Measurements from ENCODE around the gene SCAPER.

GRCh38 chr15:76865548-76865991 lies 39.6 kb downstream of the SCAPER start:
- TF ChIP-seq CTCF (IDR thresholded peaks at IDR 0.05) = no peak
- TF ChIP-seq POLR2AphosphoS5 (IDR thresholded peaks at IDR 0.05) = no peak

All from breast epithelium (tissue), 3 donors.